SIG-M5 treated with dmso at 0.1 percent for 504 hours (cell line): ENCODE measurements around the gene ATP10D.
"Not testable (repeated sequence)": the region's sequence is repeated elsewhere in the genome, so short reads cannot be mapped to it uniquely, and the experiment has no call there.

Experiments
- DNase-seq: peaks from one replicate; lab custom pipeline; 2025; ENCODE audit not compliant: unreplicated experiment; lab: John Stamatoyannopoulos, UW

ATP10D gene

DNA sequence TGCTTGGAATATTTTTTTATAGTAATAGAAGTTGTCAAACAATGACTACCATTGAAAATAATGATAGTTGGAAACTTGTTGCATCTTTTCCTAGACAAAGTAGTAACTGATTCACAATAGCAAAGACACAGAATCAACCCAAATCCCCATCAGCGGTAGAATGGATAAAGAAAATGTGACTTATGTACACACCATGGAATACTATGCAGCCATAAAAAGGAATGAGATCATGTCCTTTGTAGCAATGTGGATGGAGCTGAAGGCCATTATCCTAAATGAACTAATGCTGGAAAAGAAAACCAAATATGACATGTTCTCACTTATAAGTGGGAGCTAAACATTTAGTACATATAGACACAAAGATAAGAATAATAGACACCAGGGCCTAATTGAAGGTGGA is 49.7 kb downstream of the ATP10D start:
- no peak for DNase-seq

DNA sequence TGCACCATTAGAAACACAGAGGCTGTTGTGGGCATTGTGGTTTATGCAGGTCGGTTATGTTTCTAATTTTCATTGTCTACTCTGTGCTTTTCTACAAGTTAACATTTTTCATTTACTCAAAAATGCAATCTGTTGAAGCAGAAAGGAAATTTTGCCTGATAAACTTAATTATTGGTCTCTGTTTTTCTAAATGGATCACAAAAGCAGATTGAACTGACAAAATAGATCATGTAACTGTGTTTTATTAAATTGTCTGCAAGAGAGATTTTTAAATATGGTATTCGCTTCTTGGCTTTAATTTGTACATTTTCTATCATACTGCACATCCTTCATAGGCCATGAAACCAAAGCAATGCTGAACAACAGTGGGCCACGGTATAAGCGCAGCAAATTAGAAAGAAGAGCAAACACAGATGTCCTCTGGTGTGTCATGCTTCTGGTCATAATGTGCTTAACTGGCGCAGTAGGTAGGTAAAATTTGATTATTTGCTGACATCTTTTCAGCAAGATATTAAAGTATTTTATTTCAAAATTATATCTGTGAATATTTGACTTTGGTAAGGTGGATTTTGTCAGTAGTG is 50.6 kb downstream of the ATP10D start:
- DNase-seq: no peak

DNA sequence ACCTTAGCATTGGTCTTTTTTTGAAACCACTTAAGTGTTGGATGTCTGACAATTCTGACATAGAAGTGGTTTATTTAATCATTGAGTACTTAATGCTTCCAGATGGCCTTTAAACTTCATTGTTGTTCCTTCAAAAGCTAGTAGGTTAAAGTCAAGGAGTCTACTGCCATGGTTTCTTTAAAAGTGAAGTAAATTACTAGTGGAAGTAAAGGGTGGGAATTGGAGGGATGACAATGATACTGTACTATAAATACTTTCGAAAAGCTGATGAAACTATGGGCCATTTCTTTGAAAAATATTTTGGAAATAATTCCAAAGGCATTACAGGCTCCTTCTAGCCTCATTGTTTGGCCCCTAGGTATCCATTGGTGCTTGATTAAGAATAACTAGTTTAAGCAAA is 51.9 kb downstream of the ATP10D start:
- no peak for DNase-seq

DNA sequence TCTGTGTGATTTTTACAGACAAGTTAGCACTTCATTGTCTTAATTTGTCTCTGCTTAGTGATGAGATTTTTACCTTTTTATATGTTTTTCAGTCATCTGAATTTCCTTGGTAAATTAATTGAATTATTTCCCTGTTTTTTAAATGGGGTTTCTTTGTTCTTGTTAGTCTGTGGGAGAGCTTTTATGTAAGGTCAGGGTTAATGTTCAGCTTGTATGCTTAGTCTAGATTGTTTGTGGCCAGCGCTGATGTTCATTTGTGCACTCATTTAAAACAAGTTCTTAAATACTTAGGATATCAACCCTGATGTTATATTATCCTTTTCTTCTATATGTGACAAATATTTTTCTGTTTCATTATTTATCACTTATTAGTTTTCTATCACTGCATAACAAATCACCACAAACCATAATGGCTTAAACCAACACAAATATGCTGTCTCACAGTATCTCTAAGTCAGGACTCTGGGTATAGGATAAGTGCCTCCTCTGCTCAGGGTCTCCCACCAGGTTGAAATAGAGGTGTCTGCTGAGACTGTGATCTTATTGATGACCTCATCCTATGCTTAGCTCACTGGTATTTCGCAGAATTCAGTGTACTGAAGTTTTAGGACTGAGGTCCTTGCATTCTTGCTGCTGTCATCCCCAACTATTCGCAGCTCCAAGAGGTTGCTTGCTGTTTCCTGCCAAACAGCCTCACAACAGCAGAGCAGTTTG is 53.2 kb downstream of the ATP10D start:
- DNase-seq: no peak

DNA sequence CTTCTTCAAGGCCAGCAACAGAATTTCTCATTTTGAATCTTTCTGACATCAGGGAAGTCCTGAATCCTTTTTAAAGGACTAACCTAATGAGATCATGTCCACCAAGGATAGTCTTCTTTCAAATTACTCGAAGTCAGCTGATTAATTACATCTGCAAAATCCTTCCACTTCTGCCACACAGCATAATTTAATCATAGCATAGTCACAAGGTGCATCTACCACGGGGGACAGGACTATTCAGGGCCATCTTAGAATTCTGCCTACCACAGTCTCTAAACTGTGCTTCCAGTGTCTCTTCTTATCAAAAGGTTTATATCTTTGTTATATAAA is 53.7 kb downstream of the ATP10D start:
- DNase-seq: no peak

DNA sequence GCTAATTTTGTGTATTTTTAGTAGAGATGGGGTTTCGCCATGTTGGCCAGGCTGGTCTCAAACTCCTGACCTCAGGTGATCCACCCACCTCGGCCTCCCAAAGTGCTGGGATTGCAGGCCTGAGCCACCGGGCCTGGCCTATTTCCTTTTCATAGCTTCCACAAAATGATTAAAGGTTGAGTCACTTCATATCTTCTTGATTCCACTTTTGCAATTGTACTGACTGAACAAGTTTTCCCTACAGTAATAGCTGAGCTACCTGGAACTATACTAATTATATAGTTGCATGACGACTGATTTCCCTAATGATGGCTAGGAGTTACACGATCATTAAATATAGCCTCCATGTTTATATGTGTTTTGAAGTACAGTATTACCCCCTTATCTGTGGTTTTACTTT is 57.6 kb downstream of the ATP10D start:
- not testable (repeated sequence) for DNase-seq

DNA sequence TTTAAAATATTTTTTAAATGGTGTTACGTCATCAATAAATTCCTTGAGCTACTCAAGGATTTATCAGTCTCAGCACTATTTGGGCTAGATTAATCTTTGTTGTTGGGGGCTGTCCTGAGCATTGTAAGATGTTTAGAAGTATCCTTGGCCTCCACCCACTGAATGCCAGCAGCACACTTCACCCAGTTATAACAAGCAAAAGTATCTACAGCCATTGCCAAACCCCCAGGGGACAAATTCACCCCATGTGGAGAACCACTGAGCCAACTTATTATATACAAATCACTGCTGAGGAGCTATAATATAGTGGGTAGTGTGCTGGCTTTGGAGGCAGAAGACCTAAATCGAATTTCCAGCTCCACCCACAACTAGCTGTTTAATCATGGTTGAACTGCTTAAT is 58.3 kb downstream of the ATP10D start:
- no peak for DNase-seq

DNA sequence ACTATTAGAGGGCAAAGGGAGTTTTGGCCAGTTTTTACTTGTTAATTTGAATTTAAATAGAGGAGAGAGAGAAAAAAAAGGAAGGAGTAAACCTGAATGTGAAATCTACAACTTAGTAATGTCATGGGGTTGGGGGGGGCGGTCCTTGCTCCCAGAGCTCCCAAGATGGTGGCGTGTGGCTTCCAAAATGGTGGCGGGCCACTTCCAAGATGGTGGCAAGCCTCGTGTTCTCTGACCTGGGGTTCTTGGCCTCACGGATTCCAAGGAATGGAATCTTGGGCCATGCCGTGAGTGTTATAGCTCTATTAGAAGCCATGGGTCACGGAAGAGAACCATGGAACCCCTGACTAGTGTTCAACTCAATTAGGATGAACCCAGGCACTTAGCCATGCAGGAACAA is 65.3 kb downstream of the ATP10D start:
- not testable (repeated sequence) for DNase-seq

DNA sequence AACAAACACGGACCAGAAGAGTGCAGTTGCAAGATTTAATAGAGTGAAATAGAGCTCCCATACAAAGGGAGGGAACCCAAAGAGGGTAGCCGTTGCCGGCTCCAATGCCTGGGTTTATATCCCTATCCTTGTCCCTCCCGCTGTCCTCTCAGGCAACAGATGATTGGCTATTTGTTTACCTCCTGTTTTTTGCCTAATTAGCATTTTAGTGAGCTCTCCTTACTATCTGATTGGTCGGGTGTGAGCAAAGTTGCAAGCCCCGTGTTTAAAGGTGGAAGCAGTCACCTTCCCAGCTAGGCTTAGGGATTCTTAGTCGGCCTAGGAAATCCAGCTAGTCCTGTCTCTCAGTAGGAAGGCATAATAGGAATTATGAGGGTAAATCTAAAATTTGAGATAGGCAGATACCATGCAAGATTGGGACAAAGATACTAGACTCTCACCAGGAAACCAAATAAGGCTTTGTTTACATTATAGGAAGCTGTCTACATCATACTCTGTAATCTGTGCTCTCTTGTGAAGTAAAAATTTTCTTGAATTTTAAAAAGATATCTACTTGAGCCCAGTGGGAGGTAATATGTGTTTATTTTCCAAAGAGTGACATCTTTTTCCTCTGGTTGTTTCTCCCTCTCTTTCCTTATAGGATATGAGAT is 65.9 kb downstream of the ATP10D start:
- DNase-seq: no peak

DNA sequence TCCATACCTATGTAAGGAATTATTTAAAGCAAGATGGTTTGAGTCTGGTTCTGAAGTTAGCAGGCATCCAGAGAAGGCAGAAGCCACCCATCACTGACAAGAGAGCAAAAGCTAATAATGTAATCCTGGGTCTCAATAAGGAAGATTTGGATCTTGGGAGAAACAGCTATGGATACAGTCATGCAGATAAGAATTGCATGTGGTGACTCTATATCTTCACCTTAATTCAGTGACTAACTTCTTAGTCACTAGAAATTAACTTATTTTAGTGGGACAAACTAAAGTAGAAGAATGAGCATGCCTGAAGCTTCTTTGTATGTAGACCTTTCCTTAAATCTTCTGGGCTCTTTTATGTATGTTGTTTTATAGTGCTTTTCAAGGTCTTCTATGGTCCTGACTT is 66.6 kb downstream of the ATP10D start:
- DNase-seq: no peak

DNA sequence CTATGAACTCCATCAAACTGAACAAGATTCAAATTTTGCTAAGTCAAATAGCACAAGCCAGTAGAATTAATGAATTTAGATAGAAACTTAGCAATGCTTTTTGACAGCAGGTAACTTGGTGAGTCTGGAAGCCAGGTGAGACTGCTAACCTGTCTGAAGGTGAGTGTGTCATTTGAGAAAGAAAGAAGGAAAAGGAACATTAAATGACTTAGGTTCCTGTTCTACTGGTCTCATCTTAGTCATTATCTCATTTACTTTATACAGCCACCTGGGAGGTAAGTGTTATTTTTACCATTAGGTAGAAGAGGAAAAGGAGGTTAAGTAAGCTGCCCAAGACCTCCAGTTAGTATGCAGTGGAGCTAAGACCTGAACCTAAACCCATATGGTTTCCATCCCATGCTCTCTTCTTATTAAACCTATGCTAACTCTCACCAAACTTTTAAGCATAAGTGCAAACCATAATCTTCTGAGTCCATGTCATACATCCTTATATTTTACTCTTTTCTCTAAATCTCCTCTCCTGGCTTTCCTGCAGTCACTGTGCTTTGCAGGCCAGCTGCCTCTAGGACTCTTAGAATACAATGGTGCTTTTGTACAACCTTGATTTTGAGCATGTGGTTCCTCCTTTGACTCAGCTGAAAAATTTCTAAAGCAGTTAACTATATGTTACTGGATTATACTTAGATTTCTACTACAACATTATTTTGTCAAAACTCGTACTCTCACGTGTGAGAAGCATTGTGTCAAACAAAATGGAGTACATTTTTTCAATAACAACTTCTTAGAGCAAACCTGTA is 68.5 kb downstream of the ATP10D start:
- no peak for DNase-seq

DNA sequence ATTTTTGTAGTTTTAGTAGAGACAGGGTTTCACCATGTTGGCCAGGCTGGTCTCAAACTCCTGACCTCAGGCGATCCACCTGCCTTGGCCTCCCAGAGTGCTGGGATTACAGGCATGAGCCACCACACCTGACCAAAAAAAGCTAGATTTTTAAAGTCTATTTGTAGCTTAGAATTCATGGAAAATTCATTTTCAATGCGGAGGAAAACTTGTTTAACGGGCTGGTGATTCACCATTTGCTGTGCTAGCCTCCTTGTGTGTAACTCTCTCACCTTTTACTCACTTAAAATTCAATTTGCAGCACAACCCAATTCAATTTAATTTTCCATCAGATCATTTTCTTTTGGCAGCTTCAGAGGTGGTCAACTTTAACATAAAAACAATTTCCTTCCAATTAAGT is 70.8 kb downstream of the ATP10D start:
- not testable (repeated sequence) for DNase-seq

DNA sequence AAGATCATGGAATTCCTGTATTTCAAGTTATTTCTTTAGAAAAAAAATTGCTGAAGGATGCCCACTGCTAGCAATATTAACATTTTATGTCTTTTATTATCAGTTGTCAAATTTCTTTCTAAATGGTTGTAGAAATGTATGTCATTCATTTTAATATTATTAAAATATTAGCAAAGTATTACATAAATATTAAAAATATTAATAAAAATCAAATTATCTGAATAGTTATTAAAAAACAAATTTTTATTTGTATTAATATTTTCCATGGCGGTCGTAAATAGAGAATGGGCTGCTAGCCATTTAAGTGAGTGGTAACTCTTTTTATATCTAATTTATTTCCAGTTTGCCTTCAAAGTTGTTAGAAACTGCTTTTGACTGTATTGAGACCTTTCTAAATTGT is 72.2 kb downstream of the ATP10D start:
- no peak for DNase-seq

DNA sequence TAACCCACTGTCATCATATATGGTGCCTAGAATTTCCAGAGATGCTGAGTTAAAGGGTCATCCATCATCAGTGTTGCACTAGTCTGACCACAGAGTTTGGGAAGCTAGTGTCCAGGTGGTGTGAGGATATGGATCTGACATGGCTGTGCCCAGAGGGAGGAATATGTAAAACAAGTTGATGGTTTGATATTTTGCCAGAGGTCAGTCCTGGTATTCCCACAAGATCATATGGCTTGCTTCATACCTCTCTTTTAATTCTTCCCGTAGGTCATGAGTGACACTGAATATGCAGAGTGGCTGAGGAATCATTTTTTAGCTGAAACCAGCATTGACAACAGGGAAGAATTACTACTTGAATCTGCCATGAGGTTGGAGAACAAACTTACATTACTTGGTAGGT is 75.6 kb downstream of the ATP10D start:
- DNase-seq: no peak

DNA sequence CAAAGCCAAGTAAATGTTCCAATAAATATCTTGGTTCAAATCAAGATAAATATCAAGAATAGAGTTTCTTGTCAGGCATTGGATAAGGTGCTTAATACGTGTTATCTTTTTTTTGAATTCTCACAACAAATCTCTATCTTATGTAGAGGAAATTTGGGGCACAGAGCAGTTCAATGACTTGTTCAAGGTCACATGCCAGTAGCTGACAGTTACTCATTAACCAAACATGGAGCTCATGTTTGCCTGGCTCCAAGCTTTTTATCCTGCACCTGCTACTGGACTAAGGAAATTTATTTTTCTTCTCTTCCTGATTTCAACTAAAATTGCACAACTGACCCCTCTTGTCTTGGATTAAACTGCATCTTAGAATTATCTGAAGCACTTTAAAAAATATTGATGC is 76.3 kb downstream of the ATP10D start:
- no peak for DNase-seq

DNA sequence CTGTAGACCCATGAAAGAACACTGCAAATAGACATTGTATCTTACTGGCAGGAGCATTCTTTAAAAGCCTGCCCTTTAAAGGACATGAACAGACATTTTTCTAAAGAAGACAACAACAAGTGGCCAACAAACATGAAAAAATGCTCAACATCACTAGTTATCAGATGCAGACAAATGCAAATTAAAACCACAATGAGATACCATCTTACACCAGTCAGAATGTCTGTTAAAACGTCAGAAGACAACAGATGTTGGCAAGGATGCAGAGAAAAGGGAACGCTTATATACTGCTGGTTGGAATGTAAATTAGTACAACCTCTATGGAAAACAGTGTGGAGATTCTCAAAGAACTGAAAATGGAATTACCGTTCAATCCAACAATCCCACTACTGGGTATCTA is 77.2 kb downstream of the ATP10D start:
- no peak for DNase-seq

DNA sequence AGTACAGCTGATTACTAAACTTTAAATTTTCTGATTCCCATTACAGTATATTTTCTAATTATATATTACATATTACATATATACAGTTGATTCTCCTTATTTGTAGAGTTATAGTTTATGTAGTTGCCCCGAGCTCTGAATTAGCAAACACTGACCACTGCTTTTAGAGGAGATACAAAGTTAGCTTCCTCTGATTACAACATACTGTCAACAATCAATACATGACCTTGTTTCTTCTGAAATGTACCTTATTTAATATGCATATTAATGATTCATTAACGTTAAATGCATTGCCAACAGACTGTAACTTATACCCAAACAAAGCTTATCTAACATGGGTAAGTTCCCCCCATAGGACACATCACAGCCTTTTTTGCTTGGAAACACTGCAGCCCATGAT is 81.5 kb downstream of the ATP10D start:
- no peak for DNase-seq

DNA sequence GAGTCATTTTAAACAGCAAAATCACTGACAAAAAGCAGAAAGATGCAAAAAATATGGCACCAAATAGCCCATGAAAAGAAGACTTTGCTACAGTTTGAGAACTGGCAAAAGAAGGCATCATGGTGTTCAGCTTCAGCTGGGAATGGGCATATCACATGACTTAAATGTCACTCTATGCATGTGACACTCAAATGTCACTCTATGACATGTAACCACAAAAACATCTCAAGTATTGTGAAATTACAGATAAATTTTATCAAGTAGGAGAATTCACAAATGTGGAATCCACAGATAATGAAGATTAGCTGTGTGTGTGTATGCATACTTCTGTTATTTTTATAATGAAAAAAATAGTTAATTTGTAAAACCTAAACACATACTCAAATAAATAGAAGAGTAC is 81.9 kb downstream of the ATP10D start:
- no peak for DNase-seq

DNA sequence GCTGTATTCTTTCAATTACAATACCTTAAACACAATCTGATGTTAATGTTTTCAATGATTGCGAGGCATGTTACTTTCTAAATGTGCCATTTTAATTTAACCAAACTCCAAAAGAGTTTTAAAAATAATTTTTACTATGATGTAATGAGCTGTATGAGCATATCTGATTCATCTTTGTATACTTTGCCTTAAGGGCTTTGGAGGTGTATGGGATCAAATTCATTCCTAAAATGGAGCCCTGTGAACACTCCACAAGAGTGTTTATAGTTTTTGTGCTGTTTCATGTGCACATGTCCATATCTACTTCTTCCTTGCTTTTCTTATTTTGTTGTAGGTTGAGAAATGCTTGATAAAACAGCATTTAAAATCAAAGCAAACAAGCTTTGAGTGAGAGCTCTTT is 82.4 kb downstream of the ATP10D start:
- DNase-seq: no peak

DNA sequence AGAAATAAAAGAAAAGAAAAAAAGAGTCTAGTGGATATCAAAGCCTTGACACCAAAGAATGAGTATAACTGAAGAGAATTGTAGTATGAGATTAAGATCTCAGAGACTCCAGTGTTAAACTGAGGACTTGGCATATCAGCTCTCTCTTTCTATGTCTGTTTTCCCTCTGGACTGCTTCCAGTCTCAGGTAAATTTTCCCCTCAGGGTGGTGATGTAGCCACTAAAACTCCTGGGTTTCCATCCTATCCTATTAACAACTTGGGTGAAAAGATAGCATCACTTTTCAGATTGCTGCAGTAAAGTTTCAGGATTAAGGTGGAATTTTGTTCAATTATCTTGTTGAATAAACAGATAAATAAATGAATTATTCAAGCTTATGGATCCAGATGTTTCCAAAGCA is 85.7 kb downstream of the ATP10D start:
- DNase-seq: no peak

DNA sequence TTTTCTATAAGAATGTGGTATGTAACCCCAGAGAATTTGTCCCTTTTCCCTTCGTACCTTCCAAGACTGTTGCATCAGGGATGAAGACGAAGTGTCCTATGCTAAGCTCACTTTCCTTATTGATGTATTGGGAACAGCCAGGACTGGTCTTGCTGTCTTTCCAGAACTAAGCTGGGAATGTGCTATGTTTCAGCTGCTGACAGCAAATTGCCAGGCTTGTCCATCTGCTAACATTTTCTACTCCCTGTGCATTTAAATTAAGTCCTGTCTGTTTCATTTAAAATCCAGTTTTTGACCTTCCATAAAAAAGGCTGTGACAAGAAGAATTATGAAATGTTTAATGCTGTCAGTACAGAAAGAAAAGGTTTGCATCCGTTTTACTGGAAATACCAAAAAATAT is 87.9 kb downstream of the ATP10D start:
- no peak for DNase-seq
